ENCODE data around the gene PNMA6E.

PNMA6E gene
- total RNA-seq: 0 to 0.13 (median 0) reads per million in 18 experiments

- no peak for DNase-seq
Observed at GRCh38 chrX:153401133-153401764, at the start of gene PNMA6E. TSS of gene PNMA6E (minus strand) at chrX:153401350. CDS start at chrX:153398849, 2,501 bp downstream.

GRCh38 chrX:153450949-153451277 is 49.8 kb upstream of the PNMA6E start:
- no peak for DNase-seq

- DNase-seq: no peak
Observed at GRCh38 chrX:153450114-153450948, 49.2 kb upstream of the PNMA6E start.

GRCh38 chrX:153449368-153450113 is 48.4 kb upstream of the PNMA6E start:
- DNase-seq: no peak

GRCh38 chrX:153448556-153449367 is 47.6 kb upstream of the PNMA6E start:
- DNase-seq: no peak

GRCh38 chrX:153447581-153447960 is 46.4 kb upstream of the PNMA6E start:
- no peak for DNase-seq

- no peak for DNase-seq
Observed at GRCh38 chrX:153446950-153447580, 45.9 kb upstream of the PNMA6E start.

GRCh38 chrX:153446636-153446936 is 45.4 kb upstream of the PNMA6E start:
- no peak for DNase-seq

- no peak for DNase-seq
Observed at GRCh38 chrX:153445856-153446635, 44.9 kb upstream of the PNMA6E start, which contains the start of gene TREX2. TSS of gene TREX2 (minus strand) at chrX:153446056. CDS start at chrX:153445430, 626 bp downstream.

GRCh38 chrX:153445106-153445855 is 44.1 kb upstream of the PNMA6E start:
- no peak for DNase-seq

- no peak for DNase-seq
Observed at GRCh38 chrX:153444333-153445011, 43.3 kb upstream of the PNMA6E start.

GRCh38 chrX:153443476-153444332 is 42.6 kb upstream of the PNMA6E start:
- DNase-seq: no peak

- no peak for DNase-seq
Observed at GRCh38 chrX:153442463-153442862, 41.3 kb upstream of the PNMA6E start.

GRCh38 chrX:153441981-153442380 is 40.8 kb upstream of the PNMA6E start:
- DNase-seq: no peak

GRCh38 chrX:153441296-153441695 is 40.1 kb upstream of the PNMA6E start:
- DNase-seq: no peak

- DNase-seq: no peak
Observed at GRCh38 chrX:153440556-153441135, 39.5 kb upstream of the PNMA6E start.

- no peak for DNase-seq
Observed at GRCh38 chrX:153439977-153440376, 38.8 kb upstream of the PNMA6E start.

- DNase-seq: peak; percentile 15 to 33
Observed at GRCh38 chrX:153438532-153438931, 37.4 kb upstream of the PNMA6E start.

GRCh38 chrX:153435845-153436244 is 34.7 kb upstream of the PNMA6E start:
- DNase-seq: no peak
